HepG2 (cell line): ENCODE measurements around the gene SAC3D1. TPM values are rescaled to one million over a fixed set of nuclear protein-coding genes. Genes with fewer than 3 reads are reported as not detected.
A peak's percentile ranks its signal among the peaks of the same experiment; 100 is the strongest.

ENCODE experiments used
- BHLHE40 ChIP-seq: IDR thresholded peaks from 2 replicates; pipeline ENCODE4 v1.6.1; 2011; ENCODE audit warnings: low read length, improper control_type of control experiment
- CSRNP1 ChIP-seq: sonication (generic); formaldehyde crosslinking; IDR thresholded peaks from 2 replicates; pipeline ENCODE4 v1.8.1; 2023; ENCODE audit warnings: mild to moderate bottlenecking, missing genetic modification reagents
- DMAP1 ChIP-seq: IDR thresholded peaks from 2 replicates; pipeline ENCODE4 v1.6.1; 2016
- DRAP1 ChIP-seq: IDR thresholded peaks from 2 replicates; pipeline ENCODE4 v1.6.1; 2016; ENCODE audit warnings: missing genetic modification reagents, missing compliant biosample characterization
- HMG20A ChIP-seq: IDR thresholded peaks from 2 replicates; pipeline ENCODE4 v1.6.1; 2016; ENCODE audit warnings: borderline replicate concordance
- HMG20B ChIP-seq: conservative IDR thresholded peaks from 2 replicates; pipeline ENCODE4 v1.6.1; 2016; ENCODE audit warnings: missing genetic modification reagents, missing compliant biosample characterization
- HOXA5 ChIP-seq: sonication (generic); formaldehyde crosslinking; IDR thresholded peaks from 2 replicates; pipeline ENCODE4 v1.4.0; 2020; ENCODE audit warnings: missing genetic modification reagents
- KDM3A ChIP-seq: IDR thresholded peaks from 2 replicates; pipeline ENCODE4 v1.6.1; 2018; ENCODE audit warnings: low read depth, missing compliant biosample characterization
- SIN3A ChIP-seq: IDR thresholded peaks from 2 replicates; pipeline ENCODE4 v1.6.1; 2011; ENCODE audit warnings: low read depth, mild to moderate bottlenecking, control low read depth, low read length, borderline replicate concordance
- TP53 ChIP-seq: sonication (generic); formaldehyde crosslinking; conservative IDR thresholded peaks from 2 replicates; pipeline ENCODE4 v1.4.0; 2020; ENCODE audit warnings: missing genetic modification reagents
- ZBTB26 ChIP-seq: IDR thresholded peaks from 2 replicates; pipeline ENCODE4 v1.6.1; 2016; ENCODE audit warnings: missing compliant biosample characterization, missing genetic modification reagents, borderline replicate concordance
- ZNF232 ChIP-seq: sonication (generic); formaldehyde crosslinking; IDR thresholded peaks from 2 replicates; pipeline ENCODE4 v1.4.0; 2020; ENCODE audit warnings: missing genetic modification reagents, borderline replicate concordance
- ZNF296 ChIP-seq: sonication (generic); formaldehyde crosslinking; conservative IDR thresholded peaks from 2 replicates; pipeline ENCODE4 v1.5.0; 2020; ENCODE audit warnings: mild to moderate bottlenecking, missing genetic modification reagents
- ZNF34 ChIP-seq: sonication (generic); formaldehyde crosslinking; IDR thresholded peaks from 2 replicates; pipeline ENCODE4 v1.4.0; 2020; ENCODE audit warnings: mild to moderate bottlenecking, missing genetic modification reagents, borderline replicate concordance
- ZNF549 ChIP-seq: sonication (generic); formaldehyde crosslinking; IDR thresholded peaks from 2 replicates; pipeline ENCODE4 v1.5.0; 2020; ENCODE audit warnings: missing genetic modification reagents
- ZSCAN20 ChIP-seq: sonication (generic); formaldehyde crosslinking; IDR thresholded peaks from 2 replicates; pipeline ENCODE4 v1.4.0; 2020; ENCODE audit warnings: missing genetic modification reagents, mild to moderate bottlenecking, borderline replicate concordance
- polyA plus RNA-seq, 8 experiments: library from polyadenylated mRNA; depleted of rRNA in 3 of 8; stranded (reverse) in 7 of 8; unstranded in 1 of 8; fragments of >200 nt; fragmentation: Illumina TruSeq in 4 of 8; extraction: Trizol in 4 of 8; gene quantifications; 2 replicates each; pipeline versions ENCODE4 v1.2.1 to v1.2.3, GENCODE V29; 2011 to 2016; ENCODE audit warnings: low read depth in 4 of 8, missing spikeins in 1 of 8, mixed read lengths in 1 of 8; ENCODE audit not compliant: insufficient read depth in 1 of 8
- total RNA-seq, 5 experiments: library from RNA; depleted of rRNA; stranded (reverse); fragments of >200 nt; fragmentation: Illumina TruSeq; extraction: Trizol; gene quantifications; 2 replicates each; pipeline ENCODE4 v1.2.3, GENCODE V29; 2016; ENCODE audit warnings: low read depth in 1 of 5
- TF ChIP-seq, protein P1 (sequence below): sonication (generic); formaldehyde crosslinking; IDR thresholded peaks from 2 replicates; pipeline ENCODE4 v1.5.0; 2020; ENCODE audit warnings: missing genetic modification reagents
- TF ChIP-seq, protein P2 (sequence below): sonication (generic); formaldehyde crosslinking; IDR thresholded peaks from 2 replicates; pipeline ENCODE4 v1.4.0; 2020; ENCODE audit warnings: missing genetic modification reagents, mild to moderate bottlenecking, borderline replicate concordance
- TF ChIP-seq, protein P3 (sequence below): sonication (generic); formaldehyde crosslinking; IDR thresholded peaks from 2 replicates; pipeline ENCODE4 v1.4.0; 2020; ENCODE audit warnings: mild to moderate bottlenecking, low read depth, missing genetic modification reagents
- TF ChIP-seq, protein P4 (sequence below): sonication (generic); formaldehyde crosslinking; IDR thresholded peaks from 2 replicates; pipeline ENCODE4 v1.8.0; 2022; ENCODE audit warnings: missing genetic modification reagents, low read depth, mild to moderate bottlenecking, borderline replicate concordance

The SAC3D1 gene
- total and polyA plus RNA-seq, 2 of the 13 experiments (the other 11 are each of a cell fraction or from before 2014, with no cell fraction given): 7.4 to 36.3 TPM

DNA sequence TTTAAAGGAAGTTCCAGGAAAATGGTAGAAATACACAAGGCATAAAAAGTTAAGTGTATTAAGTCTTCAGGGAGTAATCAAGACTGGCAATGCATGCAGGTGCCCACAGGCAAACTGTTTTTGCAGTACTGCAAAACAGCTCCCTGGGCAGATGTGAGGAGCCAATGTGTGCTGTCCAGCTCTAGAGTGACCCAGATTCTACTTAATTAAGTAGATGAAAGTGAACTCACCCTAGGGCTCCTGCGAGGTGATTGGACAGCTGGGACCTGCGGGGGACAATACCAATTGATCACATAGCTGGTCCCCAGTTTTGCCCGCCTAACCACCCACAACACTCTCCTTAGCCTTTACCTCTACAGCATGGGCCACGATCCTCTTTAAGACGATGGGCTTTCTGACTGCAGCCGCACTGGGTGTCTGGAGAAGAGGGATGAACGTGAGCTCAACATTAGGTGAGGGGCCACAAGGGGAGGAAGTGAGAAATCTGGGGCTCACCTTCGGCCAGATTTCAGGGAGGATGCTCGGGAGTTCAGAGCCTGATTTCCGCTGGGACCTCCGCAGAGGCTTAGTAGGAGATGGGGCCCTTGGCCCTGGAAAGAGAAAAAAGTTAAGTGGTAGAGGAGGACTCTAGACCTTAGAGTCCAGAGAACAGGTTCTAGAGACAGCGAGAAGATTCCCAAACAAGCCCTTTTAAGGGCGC is 42.3 kb downstream of the SAC3D1 start (continued):
- TF ChIP-seq CSRNP1: 0 out of 2 replicates have a peak, but pooled peaks have one; percentile 57
- TF ChIP-seq, protein P1, sequence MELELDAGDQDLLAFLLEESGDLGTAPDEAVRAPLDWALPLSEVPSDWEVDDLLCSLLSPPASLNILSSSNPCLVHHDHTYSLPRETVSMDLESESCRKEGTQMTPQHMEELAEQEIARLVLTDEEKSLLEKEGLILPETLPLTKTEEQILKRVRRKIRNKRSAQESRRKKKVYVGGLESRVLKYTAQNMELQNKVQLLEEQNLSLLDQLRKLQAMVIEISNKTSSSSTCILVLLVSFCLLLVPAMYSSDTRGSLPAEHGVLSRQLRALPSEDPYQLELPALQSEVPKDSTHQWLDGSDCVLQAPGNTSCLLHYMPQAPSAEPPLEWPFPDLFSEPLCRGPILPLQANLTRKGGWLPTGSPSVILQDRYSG: no peak
- TF ChIP-seq, protein P2, sequence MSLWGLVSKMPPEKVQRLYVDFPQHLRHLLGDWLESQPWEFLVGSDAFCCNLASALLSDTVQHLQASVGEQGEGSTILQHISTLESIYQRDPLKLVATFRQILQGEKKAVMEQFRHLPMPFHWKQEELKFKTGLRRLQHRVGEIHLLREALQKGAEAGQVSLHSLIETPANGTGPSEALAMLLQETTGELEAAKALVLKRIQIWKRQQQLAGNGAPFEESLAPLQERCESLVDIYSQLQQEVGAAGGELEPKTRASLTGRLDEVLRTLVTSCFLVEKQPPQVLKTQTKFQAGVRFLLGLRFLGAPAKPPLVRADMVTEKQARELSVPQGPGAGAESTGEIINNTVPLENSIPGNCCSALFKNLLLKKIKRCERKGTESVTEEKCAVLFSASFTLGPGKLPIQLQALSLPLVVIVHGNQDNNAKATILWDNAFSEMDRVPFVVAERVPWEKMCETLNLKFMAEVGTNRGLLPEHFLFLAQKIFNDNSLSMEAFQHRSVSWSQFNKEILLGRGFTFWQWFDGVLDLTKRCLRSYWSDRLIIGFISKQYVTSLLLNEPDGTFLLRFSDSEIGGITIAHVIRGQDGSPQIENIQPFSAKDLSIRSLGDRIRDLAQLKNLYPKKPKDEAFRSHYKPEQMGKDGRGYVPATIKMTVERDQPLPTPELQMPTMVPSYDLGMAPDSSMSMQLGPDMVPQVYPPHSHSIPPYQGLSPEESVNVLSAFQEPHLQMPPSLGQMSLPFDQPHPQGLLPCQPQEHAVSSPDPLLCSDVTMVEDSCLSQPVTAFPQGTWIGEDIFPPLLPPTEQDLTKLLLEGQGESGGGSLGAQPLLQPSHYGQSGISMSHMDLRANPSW (CRISPR knock-in tag): 0 out of 2 replicates have a peak, but pooled peaks have one; percentile 2
- no peak for TF ChIP-seq HMG20B
- TF ChIP-seq, protein P3, sequence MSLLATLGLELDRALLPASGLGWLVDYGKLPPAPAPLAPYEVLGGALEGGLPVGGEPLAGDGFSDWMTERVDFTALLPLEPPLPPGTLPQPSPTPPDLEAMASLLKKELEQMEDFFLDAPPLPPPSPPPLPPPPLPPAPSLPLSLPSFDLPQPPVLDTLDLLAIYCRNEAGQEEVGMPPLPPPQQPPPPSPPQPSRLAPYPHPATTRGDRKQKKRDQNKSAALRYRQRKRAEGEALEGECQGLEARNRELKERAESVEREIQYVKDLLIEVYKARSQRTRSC: no peak
- TF ChIP-seq DRAP1 (CRISPR knock-in tag): no peak
- TF ChIP-seq HMG20A: no peak
- TF ChIP-seq ZSCAN20: 0 out of 2 replicates have a peak, but pooled peaks have one; percentile 39
- TF ChIP-seq BHLHE40: no peak
- no peak for TF ChIP-seq HOXA5
- no peak; the same call in 1 of the 2 replicates for TF ChIP-seq ZNF232 (CRISPR knock-in tag)
- no peak for TF ChIP-seq ZNF34 (CRISPR knock-in tag)
- TF ChIP-seq, protein P4, sequence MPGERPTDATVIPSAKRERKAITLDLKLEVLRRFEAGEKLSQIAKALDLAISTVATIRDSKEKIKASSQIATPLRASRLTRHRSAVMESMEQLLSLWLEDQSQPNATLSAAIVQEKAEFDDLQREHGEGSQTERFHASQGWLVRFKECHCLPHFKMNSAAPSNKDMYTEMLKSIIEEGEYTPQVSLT (CRISPR knock-in tag): no peak
- TF ChIP-seq ZNF549: no peak
- TF ChIP-seq ZNF296 (CRISPR knock-in tag): no peak
- TF ChIP-seq ZBTB26: no peak
- no peak for TF ChIP-seq SIN3A
- no peak for TF ChIP-seq KDM3A (CRISPR knock-in tag)
- no peak for TF ChIP-seq TP53 (CRISPR knock-in tag)
- no peak for TF ChIP-seq DMAP1
